Sigmoid colon (tissue), 7 donors: ENCODE results near the gene UBFD1. TPM values are rescaled to one million over a fixed set of nuclear protein-coding genes. Genes with fewer than 3 reads are reported as not detected.
A peak's percentile ranks its signal among the peaks of the same experiment; 100 is the strongest.
"Not testable (repeated sequence)": the region's sequence is repeated elsewhere in the genome, so short reads cannot be mapped to it uniquely, and the experiment has no call there.

Source experiments
- DNase-seq: peaks from one replicate; pipeline ENCODE4 v3.0.0-alpha.2; 2019
- H3K27ac ChIP-seq, 4 donors: fragments of 200-600 bp; sonication (generic); one replicate each; pipeline ENCODE4 v1.5.1; 2016 to 2019; ENCODE audit warnings: mild to moderate bottlenecking in 1 of 4
- H3K27me3 ChIP-seq, 3 donors: fragments of 200-600 bp; sonication (generic); one replicate each; pipeline ENCODE4 v1.5.1; 2019; ENCODE audit warnings: mild to moderate bottlenecking in 1 of 3
- H3K36me3 ChIP-seq, 4 donors: fragments of 200-600 bp; sonication (generic); one replicate each; pipeline ENCODE4 v1.5.1; 2016 to 2019
- H3K4me1 ChIP-seq, 4 donors: fragments of 200-600 bp; sonication (generic); one replicate each; pipeline ENCODE4 v1.5.1; 2017 to 2019
- H3K4me3 ChIP-seq, 4 donors: fragments of 200-600 bp; sonication (generic); one replicate each; pipeline ENCODE4 v1.5.1; 2017 to 2019; ENCODE audit warnings: mild to moderate bottlenecking in 2 of 4, moderate library complexity in 1 of 4
- H3K9me3 ChIP-seq, 4 donors: fragments of 200-600 bp in 3 of 4; sonication (generic) in 3 of 4; one replicate each; pipeline versions ENCODE4 v1.5.1 to v1.6.1; 2013 to 2019
- EP300 ChIP-seq, 4 donors: sonication (generic); formaldehyde crosslinking; IDR thresholded peaks; one replicate each; pipeline ENCODE4 v1.6.1; 2017; ENCODE audit warnings: antibody characterized with exemption in 4 of 4
- POLR2A ChIP-seq, 2 donors: fragments of 450-650 bp; IDR thresholded peaks; one replicate each; pipeline ENCODE4 v1.6.1; 2016; ENCODE audit warnings: antibody characterized with exemption in 2 of 2, mild to moderate bottlenecking in 2 of 2, moderate library complexity in 2 of 2
- POLR2AphosphoS5 ChIP-seq, 4 donors: sonication (generic); formaldehyde crosslinking; IDR thresholded peaks; one replicate each; pipeline ENCODE4 v1.6.1; 2017; ENCODE audit warnings: antibody characterized with exemption in 4 of 4
- WGBS, 2 donors: extraction: QIAGEN DNeasy Blood & Tissue Kit; methylation state at CpG; one replicate each; pipeline ENCODE4 v1.1.7; 2013; 5-methylcytosine and 5-hydroxymethylcytosine counted together
- intact Hi-C: fragments of 100-400 bp; cut with DNase I; formaldehyde crosslinking; loops from one replicate; pipeline ENCODE4 v1.15.1; 2023
- polyA plus RNA-seq, 3 donors: library from polyadenylated mRNA; stranded (reverse); fragments of 200-250 nt; gene quantifications; one replicate each; pipeline ENCODE4 v1.2.3, GENCODE V29; 2013
- total RNA-seq, 4 donors: library from RNA; depleted of rRNA; stranded (reverse); fragments of >200 nt; gene quantifications; one replicate each; pipeline ENCODE4 v1.1.0, GENCODE V29; 2016
- TF ChIP-seq, protein P1 (sequence below), 4 experiments: fragments of 450-650 bp in 3 of 4; fragments of 200-600 bp in 1 of 4; IDR thresholded peaks; one replicate each; pipeline ENCODE4 v1.5.1; 2016 to 2019; ENCODE audit warnings: antibody characterized with exemption in 4 of 4, mild to moderate bottlenecking in 3 of 4, moderate library complexity in 2 of 4
- donor health status: healthy with polysubstance abuse.
- donor health status: Bipolar disorder and iron deficiency.
- donor health status: healthy.

UBFD1 gene
- total and polyA plus RNA-seq, 7 donors: 8.1 to 101 (median 45.1) TPM

GRCh38 chr16:23580391-23580790, 22.9 kb downstream of the UBFD1 start:
- Histone ChIP-seq H3K27ac (no peak overlapping the region), H3K9me3 (no peaks in the 10 kb centered on the region), H3K4me1 (peaks cover 0 to 17% (median 9%) of the 10 kb centered on the region in 4 donors), H3K4me3 (no peak overlapping the region), H3K36me3 (peaks cover 14 to 87% (median 32%) of the 10 kb centered on the region in 4 donors), H3K27me3 (no peaks in the 10 kb centered on the region)
- DNase-seq: no peak
- intact Hi-C loops: no loop called here
- TF ChIP-seq EP300 (IDR thresholded peaks at IDR 0.05) (no peak), POLR2AphosphoS5 (IDR thresholded peaks at IDR 0.05) (no peak), POLR2A (IDR thresholded peaks at IDR 0.05) (no peak)
- TF ChIP-seq, protein P1, sequence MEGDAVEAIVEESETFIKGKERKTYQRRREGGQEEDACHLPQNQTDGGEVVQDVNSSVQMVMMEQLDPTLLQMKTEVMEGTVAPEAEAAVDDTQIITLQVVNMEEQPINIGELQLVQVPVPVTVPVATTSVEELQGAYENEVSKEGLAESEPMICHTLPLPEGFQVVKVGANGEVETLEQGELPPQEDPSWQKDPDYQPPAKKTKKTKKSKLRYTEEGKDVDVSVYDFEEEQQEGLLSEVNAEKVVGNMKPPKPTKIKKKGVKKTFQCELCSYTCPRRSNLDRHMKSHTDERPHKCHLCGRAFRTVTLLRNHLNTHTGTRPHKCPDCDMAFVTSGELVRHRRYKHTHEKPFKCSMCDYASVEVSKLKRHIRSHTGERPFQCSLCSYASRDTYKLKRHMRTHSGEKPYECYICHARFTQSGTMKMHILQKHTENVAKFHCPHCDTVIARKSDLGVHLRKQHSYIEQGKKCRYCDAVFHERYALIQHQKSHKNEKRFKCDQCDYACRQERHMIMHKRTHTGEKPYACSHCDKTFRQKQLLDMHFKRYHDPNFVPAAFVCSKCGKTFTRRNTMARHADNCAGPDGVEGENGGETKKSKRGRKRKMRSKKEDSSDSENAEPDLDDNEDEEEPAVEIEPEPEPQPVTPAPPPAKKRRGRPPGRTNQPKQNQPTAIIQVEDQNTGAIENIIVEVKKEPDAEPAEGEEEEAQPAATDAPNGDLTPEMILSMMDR (IDR thresholded peaks at IDR 0.05): no peak

DNA sequence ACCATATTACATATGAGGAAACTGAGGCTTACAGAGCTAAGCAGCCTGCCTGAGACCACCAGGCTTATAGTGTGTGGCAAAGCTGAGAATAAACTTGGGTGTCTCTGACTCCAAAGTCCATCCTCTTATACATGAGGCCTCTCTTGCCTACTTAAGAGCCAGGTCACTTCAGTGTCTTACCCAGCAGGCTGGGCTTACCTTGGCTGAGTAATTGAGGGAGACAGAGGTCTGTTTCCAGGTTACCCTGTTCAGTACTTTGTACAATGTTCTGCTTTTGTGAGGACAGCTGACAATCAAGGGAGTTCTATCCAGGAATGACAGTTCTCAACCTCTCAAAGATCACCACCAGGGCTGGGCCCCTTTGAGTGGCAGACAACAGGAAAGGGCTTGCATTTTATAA, 24.2 kb downstream of the UBFD1 start:
- peaks cover 0 to 17% (median 9%) of the 10 kb centered on the region in 4 donors for H3K4me1 ChIP-seq
- TF ChIP-seq, protein P1 (IDR thresholded peaks at IDR 0.05): no peak
- TF ChIP-seq POLR2AphosphoS5 (IDR thresholded peaks at IDR 0.05) (no peak), POLR2A (IDR thresholded peaks at IDR 0.05) (no peak), EP300 (IDR thresholded peaks at IDR 0.05) (no peak)
- H3K27me3 ChIP-seq: no peaks in the 10 kb centered on the region
- H3K9me3 ChIP-seq: no peaks in the 10 kb centered on the region
- intact Hi-C loops: no loop called here
- peaks cover 14 to 88% (median 43%) of the 10 kb centered on the region in 4 donors for H3K36me3 ChIP-seq
- H3K27ac ChIP-seq: no peak overlapping the region
- no peak overlapping the region for H3K4me3 ChIP-seq
- no peak for DNase-seq

- H3K4me3 ChIP-seq, DNase-seq, H3K27me3 ChIP-seq, H3K9me3 ChIP-seq, intact Hi-C loops: not testable (repeated sequence)
- Histone ChIP-seq H3K4me1 (peaks cover 0 to 21% (median 12%) of the 10 kb centered on the region in 4 donors), H3K36me3 (peaks cover 14 to 95% (median 49%) of the 10 kb centered on the region in 4 donors), H3K27ac (peak overlapping the region in 2 of 4 donors; percentile 19 to 25)
- 95 to 96% methylated on average over 30 of the region's 30 CpGs for WGBS, 2 donors
Observed at GRCh38 chr16:23583271-23583670, 25.7 kb downstream of the UBFD1 start.

DNA sequence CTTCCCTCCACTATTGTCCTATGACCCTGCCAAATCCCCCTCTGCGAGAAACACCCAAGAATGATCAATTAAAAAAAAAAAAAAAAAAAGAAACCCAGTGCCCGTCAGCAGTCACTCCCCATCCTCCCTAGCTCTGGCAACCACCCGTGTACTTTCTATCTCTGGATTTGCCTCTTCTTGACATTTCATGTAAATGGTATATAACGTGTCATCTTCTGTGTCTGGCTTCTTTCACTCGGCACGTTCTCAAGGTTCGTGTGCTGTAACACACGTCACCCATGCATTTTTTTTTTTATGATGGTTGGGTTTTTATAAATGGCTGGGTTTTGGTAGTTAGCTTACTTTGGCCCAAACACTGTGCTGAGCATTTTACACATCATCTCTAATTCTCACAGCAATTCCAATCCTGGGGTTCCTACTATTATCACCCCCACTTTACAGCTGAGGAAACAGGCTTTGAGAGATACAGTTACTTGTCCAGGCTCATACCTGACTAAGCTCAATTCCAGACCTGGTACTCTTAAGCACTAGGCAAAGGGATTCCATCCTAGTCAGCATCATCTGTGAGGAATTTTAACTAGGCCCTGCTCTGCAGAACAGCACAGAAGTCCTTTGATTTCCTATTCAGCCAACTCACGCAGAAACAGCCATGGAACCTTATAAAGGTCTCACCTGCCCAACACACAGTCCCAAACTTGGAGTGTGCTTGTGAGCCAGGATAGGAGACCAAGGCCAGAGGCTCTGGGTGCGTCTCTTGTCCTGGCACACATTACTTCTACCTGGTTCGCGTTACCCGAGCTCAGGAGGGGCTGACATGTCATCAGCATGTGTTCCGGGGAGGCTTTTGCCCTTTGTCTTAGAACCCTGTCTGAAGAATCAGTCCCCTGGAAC, 26.9 kb downstream of the UBFD1 start:
- peaks cover 0 to 19% (median 10%) of the 10 kb centered on the region in 4 donors for H3K4me1 ChIP-seq
- peak in 2 of 4 donors; percentile 5 to 38 for TF ChIP-seq EP300 (IDR thresholded peaks at IDR 0.05)
- TF ChIP-seq, protein P1 (IDR thresholded peaks at IDR 0.05): no peak
- TF ChIP-seq POLR2A (IDR thresholded peaks at IDR 0.05): no peak
- TF ChIP-seq POLR2AphosphoS5 (IDR thresholded peaks at IDR 0.05): peak in 3 of 4 donors; percentile 35 to 69 (median 68)
- H3K4me3 ChIP-seq: no peak overlapping the region
- WGBS, 2 donors: 92 to 93% methylated on average over 13 of the region's 14 CpGs
- peak overlapping the region in 3 of 4 donors; percentile 37 to 73 (median 67) for H3K27ac ChIP-seq
- H3K36me3 ChIP-seq: peaks cover 14 to 96% (median 46%) of the 10 kb centered on the region in 4 donors
- intact Hi-C loops: no loop called here
- DNase-seq: no peak
- no peaks in the 10 kb centered on the region for H3K9me3 ChIP-seq
- no peaks in the 10 kb centered on the region for H3K27me3 ChIP-seq

GRCh38 chr16:23587726-23588125, 30.2 kb downstream of the UBFD1 start:
- H3K4me3 ChIP-seq: no peak overlapping the region
- no peak for TF ChIP-seq POLR2A (IDR thresholded peaks at IDR 0.05)
- no peak for TF ChIP-seq POLR2AphosphoS5 (IDR thresholded peaks at IDR 0.05)
- no peak overlapping the region for H3K27ac ChIP-seq
- H3K9me3 ChIP-seq: no peaks in the 10 kb centered on the region
- intact Hi-C loops: no loop called here
- H3K4me1 ChIP-seq: peaks cover 0 to 19% (median 10%) of the 10 kb centered on the region in 4 donors
- H3K36me3 ChIP-seq: peaks cover 15 to 96% (median 40%) of the 10 kb centered on the region in 4 donors
- 89 to 93% methylated on average over 5 of the region's 5 CpGs for WGBS, 2 donors
- no peak for DNase-seq
- H3K27me3 ChIP-seq: no peaks in the 10 kb centered on the region
